ENCODE measurements around the gene ADAMTSL3.
"Not testable (repeated sequence)": the region's sequence is repeated elsewhere in the genome, so short reads cannot be mapped to it uniquely, and the experiment has no call there.

ADAMTSL3 gene

DNA sequence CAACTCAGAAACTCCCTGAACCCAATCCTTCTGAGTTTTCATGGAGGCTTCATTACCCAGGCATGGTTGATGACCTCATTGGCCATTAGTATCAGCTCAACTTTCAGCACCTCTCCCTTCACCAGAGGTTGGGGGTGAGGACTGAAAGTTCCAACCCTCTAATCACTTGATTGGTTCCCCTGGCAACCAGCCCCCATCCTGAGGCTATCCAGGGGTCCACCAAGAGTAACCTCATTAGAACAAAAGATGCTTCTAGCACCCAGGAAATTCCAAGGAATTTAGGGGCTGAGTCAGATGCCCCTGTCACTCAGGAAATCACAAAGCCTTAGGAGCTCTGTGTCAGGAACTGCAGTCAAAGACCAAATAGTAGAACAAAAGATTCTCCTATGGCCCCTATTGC is 43.8 kb downstream of the ADAMTSL3 start:
- no peak for DNase-seq (ENCODE audit: low spot score)

DNA sequence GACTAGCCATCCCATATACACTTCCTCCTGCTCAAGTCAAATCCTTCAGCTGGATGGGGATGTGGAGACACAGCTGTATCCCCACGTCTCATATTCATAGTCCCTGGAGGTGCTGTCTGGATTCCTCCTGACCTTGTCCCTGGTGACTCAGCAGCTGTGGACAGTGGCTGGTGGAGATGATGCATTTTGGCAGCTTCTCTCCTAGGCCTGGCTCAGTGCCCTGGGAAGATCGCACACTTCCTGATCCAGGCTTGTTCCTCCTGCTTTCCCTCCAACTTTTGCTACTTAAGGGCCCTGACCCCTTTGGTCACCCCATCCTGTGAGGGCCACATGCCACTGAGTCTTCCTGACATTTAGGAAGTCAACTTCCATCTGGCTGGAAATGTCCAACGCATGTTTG is 44.4 kb downstream of the ADAMTSL3 start:
- no peak for DNase-seq (ENCODE audit: low spot score)

DNA sequence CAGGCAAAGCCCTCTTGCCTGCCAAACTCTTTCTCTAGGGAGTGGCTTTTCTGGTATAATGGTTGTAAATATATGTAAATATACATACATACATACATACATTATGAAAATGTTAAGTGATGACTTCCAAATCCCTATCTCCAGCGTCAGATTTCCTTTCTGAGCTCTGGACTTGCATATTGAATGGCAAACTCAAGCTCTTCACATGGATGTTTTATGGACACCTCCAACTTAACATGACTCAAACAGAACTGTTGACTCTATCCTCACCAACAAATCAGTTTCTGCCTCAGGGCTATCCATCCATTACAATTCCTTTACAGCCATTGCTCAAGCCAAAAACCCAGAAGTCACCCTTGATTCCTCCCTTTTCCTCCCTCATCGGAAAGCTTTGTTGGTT is 45.1 kb downstream of the ADAMTSL3 start:
- no peak for DNase-seq (ENCODE audit: low spot score)

DNA sequence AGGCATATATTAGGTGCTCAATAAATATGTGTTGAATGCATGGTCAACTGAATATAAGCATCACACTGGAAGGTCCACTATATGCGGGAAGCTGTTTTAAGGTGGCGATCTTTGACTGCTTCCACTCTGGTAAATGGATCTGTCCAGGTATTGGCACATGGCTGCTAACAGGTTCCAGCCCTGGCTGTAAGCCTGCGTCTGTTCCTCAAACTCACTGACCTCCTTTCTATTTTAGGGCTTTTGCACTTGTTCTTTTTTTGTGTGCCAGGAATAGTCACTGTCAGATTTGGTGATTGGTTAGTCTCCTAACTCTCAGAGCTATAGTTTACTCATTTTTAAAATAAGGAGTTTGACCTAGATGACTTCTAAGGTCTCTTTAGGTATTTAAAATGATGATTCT is 46.2 kb downstream of the ADAMTSL3 start:
- DNase-seq (ENCODE audit: low spot score), result no peak

DNA sequence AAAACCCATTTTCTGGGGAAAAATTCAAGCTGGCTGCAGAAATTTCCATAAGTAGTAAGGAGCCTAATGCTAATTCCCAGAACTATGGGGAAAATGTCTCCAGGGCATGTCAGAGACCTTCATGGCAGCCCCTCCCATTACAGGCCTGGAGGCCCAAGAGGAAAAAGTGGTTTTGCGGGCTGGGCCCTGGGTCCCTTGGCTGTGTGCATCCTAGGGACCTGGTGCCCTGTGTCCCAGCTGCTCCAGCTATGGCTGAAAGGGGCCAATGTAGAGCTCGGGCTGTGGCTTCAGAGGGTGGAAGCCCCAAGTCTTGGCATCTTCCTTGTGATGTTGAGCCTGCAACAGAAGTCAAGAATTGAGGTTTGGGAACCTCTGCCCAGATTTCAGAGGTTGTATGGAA is 48.4 kb downstream of the ADAMTSL3 start:
- DNase-seq (ENCODE audit: low spot score), result not testable (repeated sequence)

DNA sequence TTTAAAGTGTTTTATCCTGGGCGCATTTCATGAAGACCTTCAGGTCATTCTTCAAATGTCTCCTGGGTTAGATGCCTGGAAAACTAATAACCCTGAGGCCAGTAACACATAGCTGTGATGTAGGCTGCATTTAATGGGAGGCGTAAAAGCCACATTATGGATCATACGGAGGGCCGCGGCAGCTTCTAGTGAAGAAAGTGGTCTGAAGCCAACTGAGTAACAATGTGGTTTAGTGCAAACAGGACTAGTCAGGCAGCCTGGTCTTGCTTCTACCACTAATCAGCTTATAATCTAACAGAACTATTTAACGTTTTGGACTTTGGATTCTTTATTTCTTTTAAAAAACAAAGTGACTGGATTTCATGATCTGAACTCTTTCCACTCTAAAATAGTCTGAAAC is 54.4 kb downstream of the ADAMTSL3 start:
- DNase-seq (ENCODE audit: low spot score), result no peak

DNA sequence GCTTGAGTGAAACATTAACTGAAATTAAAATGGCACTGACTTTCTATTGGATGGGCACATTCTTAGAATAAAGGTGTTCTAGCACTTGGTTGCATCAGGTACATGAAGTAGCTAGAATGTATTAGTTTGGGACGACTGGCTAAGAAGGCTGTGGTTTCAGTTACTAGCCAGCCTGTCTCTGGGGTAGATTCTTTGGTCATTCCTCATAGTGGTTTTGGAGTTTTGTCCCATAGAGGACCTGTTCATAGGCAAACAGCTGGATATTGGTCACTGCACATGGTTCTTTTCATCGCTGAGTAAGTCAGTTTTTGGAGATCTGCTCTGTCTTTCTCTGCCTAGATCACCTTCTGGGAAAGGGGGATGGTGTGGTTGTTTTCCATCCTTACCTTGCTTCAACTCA is 55.3 kb downstream of the ADAMTSL3 start:
- no peak for DNase-seq (ENCODE audit: low spot score)

DNA sequence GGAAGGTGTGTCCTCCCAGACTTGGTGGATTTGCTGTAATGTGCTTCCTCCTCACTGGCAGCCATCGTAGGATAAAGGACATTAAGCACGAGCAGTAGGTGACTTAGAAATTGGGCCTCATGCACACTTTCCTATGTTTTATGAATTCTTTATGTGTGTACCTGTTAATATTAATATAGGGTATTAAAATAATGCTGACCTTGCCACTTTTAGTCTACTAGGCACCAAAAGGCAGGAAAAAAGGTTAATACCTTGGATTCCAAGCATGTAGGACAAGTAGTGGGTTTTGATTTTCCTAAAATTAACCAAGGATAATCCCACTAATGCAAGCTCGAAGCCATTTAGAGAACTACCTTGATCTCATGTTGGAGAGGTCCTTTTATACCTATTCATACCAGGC is 55.9 kb downstream of the ADAMTSL3 start:
- no peak for DNase-seq (ENCODE audit: low spot score)

DNA sequence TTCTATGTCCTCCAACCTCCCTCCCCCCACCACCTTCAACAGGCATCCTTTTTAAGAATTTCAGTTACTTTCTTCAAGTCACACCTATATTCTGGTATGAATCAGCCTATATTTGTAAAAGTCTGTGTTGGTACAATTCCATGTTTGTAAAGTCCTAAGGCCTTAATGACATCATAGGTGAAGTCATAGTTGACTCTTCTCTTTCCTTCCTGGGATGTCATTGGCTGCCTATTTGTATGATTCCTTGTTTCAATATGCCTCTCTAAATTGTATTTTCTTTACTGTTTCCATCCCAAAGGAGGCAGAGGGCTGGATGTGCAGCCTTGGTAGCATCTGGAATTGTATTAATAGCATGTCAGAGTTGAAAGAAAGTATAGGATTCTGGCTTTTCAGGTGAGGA is 56.5 kb downstream of the ADAMTSL3 start:
- DNase-seq (ENCODE audit: low spot score), result no peak

DNA sequence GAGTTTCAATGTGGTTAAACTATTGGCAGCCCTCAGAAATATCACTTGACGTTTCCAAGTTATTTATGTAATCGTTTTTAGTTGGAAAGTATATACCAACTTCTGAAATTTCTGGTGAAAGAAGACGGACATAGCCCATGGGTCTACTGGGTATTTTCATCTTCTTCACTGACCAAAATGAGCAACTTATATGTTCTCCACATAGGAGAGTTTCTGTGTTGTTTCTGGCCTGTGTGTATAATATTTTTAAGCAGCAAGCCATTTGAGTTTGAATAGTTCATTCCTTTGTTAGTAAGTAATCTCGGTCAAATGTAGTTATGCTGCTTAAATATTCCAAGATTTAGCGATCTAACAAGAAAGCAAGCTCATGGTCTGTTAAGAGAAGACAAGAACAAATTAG is 57.3 kb downstream of the ADAMTSL3 start:
- no peak for DNase-seq (ENCODE audit: low spot score)

DNA sequence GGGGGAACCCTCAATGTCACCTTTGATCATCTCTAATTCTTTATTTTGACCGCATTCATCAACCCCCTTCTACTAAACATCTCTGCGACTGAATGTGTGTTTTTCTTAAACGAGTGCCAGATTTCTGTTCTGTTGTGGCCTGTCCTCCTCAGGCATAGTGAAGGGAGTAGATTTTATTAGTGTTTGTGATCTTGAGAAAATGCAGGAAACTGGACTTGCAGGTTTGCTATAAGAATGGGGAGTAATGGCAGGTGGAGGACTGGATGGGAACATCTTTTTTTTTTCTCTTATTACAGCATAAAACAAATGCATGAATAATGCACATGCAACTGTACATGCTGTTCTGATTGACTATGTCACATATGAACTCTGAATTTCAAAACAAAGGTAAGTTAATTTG is 59.3 kb downstream of the ADAMTSL3 start:
- no peak for DNase-seq (ENCODE audit: low spot score)

DNA sequence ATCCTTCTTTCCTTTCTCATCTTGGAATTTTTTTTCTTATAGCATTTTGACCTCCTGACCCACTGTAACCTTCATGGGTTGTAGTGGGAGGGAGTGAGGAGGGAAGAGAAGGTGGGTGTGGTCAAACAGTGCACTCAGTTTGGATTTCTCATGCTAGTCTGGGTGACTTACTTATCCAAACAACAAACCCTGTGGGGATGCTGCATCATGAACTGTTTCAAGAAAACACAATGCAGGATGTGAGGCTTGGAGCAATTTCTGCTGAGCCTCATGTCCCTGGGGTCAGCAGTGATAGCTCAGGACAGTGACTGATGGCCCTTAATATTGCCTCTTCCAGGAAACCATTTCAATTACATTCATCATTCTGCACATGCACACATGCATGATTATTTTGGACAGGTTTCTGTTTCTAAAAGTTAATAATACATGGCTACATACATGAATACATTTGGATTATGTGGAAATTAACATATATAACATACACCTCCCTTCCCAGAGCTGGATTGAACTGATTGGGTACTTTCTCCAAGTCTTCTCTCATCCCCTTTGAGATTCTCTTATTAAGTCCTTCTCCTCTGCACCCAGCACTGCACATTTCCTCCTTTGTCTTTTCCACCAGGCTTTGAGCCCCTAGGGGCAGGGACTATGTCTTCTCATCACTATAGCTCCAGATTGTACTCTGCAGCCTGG is 61.2 kb downstream of the ADAMTSL3 start:
- no peak for DNase-seq (ENCODE audit: low spot score)

DNA sequence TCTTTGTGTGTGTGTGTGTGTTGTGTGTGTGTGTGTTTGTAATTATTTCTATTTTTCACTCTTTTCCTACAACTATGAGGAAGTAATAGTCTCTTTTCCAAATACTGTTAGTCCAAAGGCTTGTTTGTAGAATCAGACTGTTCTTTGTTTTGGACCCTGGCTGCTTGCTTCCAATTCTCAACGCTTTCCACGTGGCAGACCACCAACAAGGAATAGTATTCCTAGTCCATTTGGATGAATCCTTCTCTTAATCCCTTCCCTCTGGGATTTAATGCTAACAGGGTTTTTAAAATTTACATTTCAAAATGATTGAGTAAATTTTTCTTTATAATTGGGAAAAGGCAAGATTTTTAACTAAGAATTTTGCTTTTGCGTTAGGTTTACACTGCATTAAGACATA is 62.7 kb downstream of the ADAMTSL3 start:
- DNase-seq (ENCODE audit: low spot score), result no peak

DNA sequence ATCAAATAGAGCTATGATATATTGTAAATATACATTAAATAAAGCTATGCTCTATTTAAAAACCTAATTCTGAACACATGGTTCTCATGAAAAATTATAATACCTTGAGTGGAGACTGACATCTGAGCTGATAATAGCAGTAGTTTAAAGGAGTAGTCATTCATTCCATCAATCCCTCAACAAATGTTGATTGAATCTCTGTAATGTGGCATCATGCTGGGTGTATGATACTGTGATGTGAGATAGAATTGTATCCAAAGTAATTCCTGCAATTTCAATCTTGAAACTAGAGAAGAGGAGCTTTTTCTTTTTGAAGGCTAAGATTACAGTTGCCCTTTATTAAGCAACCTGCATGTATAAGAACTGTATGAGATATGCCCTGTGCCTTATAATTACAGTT is 63.1 kb downstream of the ADAMTSL3 start:
- no peak for DNase-seq (ENCODE audit: low spot score)

DNA sequence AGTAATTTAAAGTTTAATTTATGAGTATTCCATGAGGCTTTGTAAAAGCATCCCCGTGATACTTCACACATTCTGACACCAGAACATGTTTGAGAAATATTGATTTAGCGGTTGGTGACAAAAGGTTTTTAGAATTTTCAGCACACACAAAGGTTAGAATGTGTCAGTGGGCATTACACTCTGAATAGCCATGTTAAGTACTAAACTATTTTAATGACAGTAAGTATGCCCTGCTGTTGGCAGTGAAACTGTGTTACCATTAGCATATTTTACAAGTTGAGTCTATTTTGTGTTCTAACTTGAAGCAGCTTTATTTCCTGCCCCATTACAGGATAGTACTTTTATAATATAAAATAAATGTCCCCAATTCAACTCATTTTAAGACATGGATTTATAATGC is 66.5 kb downstream of the ADAMTSL3 start:
- no peak for DNase-seq (ENCODE audit: low spot score)

DNA sequence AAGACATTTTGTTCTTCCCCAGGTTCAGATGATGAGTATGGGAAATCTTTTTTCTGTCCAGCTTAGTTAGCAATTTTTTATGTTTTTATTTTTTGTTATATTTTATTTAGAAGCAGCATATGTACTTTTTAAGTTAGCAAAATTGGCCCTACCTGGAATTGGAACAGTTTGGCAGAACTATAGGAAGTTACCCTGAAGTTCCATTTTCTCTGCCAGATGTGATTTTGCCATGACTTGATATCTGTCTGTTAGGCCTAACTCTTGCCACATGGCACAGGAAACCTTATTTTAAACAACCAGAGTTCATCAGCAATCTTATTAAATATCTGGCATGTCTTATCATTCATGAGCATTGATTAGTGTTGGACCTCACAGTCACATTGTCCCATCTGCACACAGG is 67.1 kb downstream of the ADAMTSL3 start:
- no peak for DNase-seq (ENCODE audit: low spot score)

DNA sequence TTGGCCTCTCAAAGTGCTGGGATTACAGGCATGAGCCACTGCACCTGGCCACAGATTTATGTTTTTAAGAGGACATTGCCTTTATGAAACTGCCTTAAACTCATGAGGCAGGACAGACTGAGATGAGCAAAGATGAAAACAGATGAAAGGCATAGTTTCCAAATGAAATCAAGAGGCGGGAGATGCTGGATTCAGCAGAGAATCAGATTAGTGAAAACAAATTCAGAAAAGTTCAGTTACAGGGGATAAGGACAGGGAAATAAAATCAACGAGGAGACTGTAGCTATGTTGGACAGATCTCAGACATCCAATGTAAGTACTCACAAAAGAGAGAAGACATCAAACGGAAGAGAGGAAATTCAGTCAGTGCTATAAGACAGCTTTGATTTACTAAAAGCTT is 68.1 kb downstream of the ADAMTSL3 start:
- no peak for DNase-seq (ENCODE audit: low spot score)

DNA sequence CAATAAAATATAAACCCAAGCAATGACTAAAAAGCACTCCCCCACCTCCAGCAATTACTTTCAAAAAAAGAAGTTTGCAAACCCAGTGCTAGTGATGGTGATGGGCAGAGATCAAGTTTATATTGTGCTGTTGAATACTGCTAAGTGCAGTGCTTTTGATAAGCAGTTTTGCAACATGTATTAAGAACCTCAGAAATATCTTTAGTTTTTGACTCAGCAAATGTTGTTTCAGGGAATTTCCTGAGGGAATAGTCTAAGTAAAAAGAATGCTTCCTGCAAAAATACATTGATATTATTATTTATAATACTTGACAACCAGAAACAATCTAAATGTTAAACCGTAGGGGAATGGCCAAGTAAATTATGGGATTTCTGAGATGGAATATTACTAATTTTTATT is 69.3 kb downstream of the ADAMTSL3 start:
- DNase-seq (ENCODE audit: low spot score), result no peak

DNA sequence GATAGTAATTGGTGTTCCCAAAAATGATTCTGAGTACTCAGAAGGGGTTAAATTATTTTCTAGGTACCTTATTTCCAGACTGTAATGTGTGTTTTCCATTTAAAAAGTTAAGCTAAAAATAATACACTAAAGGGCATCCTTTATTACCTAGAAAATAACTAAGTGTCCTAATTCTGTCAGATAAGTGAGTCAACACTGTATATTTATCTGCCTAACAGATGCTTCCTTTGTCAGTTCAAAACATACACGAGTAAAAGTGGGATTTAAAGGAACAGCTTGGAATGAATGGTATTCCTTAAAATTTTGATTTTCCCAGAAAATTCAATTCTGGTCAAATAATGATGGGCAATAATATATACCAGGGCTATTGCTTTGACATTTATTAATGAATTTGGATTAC is 78.3 kb downstream of the ADAMTSL3 start:
- DNase-seq (ENCODE audit: low spot score), result no peak

DNA sequence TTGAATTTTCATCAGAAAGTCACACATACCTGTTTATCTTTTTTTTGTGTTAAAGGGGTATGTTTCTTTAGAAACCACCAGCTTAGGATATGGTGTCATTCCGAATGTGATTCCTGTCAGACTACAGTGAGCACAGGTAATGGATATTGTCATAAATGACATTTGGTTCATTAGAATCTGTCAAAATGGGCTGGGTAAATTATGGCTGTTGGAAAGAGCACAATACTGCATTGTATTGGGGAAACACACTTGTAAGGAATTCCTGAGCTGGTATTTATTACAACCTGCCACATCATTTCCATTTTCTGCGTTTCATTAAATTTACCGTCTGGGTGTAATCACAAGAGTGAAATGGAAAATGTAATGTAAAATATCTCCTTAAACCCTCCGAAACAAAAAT is 78.8 kb downstream of the ADAMTSL3 start:
- no peak for DNase-seq (ENCODE audit: low spot score)

DNA sequence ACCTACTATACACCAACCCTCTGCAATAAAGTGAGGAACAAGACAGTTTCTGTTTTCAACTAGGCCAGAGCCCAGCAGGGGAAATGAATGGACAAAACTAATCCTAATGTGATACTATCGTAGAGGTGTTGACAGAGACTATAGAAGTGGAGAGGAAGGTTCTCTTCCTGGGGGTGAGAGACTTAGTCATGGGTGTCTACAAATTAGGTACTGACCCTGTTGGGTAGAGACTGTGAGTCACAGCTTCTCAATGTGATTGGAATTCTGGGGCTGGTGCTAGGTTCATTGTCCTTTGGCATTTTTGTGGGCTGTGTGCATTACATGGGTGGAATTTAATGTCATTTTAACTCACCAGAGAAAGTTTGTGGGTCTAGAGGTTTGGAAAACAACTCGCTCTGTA is 79.3 kb downstream of the ADAMTSL3 start:
- DNase-seq (ENCODE audit: low spot score), result no peak

DNA sequence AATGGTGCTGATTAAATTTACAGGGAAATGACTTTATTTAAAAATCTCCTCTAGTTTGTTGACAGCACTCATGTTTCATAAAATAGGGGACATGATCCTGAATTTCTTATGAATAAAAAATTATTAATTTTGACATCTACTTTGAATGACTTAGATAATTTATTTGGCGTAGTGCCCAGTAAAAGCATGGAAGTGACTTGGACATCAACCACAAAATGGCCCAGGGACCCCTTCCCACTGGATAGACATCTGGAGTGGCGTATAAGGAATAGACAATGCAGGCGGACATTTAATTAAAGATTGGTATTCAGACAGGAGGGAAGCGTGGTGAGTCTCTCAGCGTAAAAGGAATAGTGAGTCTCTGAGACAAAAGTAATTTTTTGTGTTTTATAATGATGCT is 79.8 kb downstream of the ADAMTSL3 start:
- no peak for DNase-seq (ENCODE audit: low spot score)

DNA sequence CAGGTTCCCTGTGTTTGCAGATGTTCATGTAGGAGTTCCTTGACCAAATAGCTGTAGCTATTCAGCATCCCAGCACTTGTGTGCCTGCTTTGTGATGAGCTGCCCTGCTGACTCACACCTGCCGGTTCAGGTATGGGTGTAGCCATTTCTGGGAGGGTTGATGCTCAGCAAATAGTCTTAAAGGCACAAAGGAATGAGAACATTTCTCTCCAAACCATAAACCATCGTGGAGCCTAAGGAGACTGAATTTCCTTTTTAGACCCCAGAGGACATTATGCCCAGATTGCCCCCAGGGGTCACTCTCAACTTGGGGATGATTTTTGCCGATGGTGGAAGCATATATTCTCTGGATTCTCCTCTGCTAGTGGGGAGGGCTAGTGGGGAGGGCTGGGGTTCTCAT is 80.6 kb downstream of the ADAMTSL3 start:
- no peak for DNase-seq (ENCODE audit: low spot score)

DNA sequence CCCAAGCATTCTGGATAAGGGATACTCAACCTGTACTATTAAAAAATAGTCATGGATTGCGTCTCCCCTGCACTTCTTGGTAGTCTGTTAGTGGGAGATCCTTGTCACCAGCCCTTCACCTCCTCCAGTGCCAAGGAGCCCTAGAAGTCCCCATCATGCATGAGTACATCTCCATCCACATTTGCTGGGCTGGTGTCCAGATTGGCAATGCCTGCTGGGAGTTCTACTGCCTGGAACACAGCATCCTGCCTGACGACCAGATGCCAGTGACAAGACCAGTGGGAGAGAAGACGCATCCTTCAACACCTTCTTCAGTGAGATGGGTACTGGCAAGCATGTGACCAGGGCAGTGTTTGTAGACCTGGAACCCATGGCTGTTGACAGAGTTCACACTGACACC is 85.7 kb downstream of the ADAMTSL3 start:
- DNase-seq (ENCODE audit: low spot score), result no peak

DNA sequence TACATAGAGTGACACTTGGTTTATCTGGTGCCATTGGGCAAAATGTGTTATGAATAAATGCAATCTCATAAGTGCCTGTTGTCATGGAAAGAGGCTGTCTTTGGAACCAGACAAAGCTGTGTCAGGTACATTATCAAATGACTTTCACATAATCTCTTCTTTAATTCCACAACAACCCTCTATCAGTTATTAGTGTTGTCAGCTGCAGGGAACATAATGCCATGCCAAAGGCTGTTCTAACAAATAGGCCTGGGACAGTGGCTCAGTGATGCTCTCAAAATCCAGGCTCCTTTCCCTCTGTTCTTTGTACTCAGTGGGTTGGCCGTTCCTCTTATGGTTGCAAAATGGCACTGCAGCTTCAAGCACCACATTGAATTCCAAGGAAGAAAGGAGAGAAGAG is 91.8 kb downstream of the ADAMTSL3 start:
- DNase-seq (ENCODE audit: low spot score), result no peak

Measured in HuH-7 (cell line).